ENCODE data around the gene GNB1. TPM values are rescaled to one million over a fixed set of nuclear protein-coding genes. Genes with fewer than 3 reads are reported as not detected.

Gene GNB1
- total and polyA plus RNA-seq, 2 experiments from 2014 or later: 134 to 175 TPM

GRCh38 chr1:1918901-1919303 is 28.0 kb upstream of the GNB1 start, which contains the start of gene TMEM52:
TMEM52 (minus strand) TSS chr1:1919279; CDS start chr1:1919265, 14 bp downstream.
- Histone ChIP-seq H3K36me3 (replicated peaks; ENCODE audit: insufficient read depth, low read depth) (no peaks in the 10 kb centered on the region), H3K79me2 (no peaks in the 10 kb centered on the region), H3K27me3 (no peaks in the 10 kb centered on the region), H3K4me3 (no peak within 1 kb of the TSS), H4K20me1 (ENCODE audit: insufficient read depth, poor library complexity, severe bottlenecking) (no peaks in the 10 kb centered on the region), H2AFZ (peak within 1 kb of the TSS; percentile 35), H3K27ac (peak within 1 kb of the TSS; percentile 67), H3K9me2 (replicated peaks; ENCODE audit: insufficient read depth) (no peaks in the 10 kb centered on the region), H3K4me1 (ENCODE audit: insufficient read depth) (peaks cover 16% of the 10 kb centered on the region), H3K9me3 (ENCODE audit: low read depth) (no peaks in the 10 kb centered on the region), H3K4me2 (peak within 1 kb of the TSS; percentile 87)
- no peak for TF ChIP-seq EZH2 (IDR thresholded peaks at IDR 0.05; ENCODE audit: borderline replicate concordance)
- TF ChIP-seq CTCF (IDR thresholded peaks at IDR 0.05; ENCODE audit: poor library complexity): no peak
- no peak for TF ChIP-seq EZH2phosphoT487 (IDR thresholded peaks at IDR 0.05; ENCODE audit: low read depth, severe bottlenecking, unreplicated experiment)
- DNase-seq (ENCODE audit: low spot score): no peak
- 2% methylated on average over 9 of the region's 44 CpGs for whole genome bisulfite sequencing (ENCODE audit: low lambda C conversion rate, missing lambda C conversion rate)

DNA sequence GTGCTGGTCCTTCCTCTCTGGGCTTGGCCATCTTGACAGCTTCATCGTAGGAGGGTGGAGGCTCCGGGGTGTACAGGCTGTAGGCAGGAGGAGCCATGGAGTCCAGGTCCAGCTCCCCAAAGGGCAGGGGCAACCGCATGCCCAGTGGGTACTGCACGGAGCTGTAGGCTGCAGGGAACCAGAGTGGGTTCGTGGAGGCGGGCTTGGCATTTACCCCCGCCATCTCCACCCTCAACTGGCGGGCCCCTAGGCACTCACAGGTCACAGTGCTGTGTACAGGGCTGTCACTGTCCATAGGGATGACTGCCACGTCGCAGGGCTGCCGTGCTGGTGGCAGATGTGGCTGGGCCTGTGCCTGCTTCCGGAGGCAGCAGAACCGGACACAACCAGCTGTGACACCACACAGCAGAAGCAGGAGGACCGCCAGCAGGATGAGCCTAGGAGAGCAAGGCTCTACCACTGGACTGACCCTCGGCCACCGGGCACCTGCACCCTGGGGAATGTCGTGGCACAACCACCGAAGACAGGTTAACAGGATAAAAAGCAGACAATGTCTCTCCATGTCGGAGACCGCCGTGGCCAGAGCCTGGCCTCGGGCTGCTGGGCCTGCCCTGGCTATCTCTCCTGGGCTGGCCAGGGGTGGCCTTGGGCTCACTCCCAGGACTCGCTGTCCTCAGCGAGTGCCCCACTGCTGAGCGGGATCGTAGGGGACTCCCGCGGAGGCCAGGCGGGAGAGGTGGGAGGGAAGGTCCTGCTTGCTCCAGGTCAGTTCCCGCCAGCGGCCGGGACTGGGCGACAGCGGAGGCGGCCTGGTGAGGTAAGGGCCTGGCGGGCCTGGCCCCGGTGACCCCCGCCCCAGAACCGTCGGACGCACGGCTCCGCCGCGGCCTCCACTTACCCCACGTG is 27.4 kb upstream of the GNB1 start:
- Histone ChIP-seq H4K20me1 (ENCODE audit: insufficient read depth, poor library complexity, severe bottlenecking) (no peaks in the 10 kb centered on the region), H3K27ac (peak overlapping the region; percentile 43), H3K36me3 (replicated peaks; ENCODE audit: insufficient read depth, low read depth) (no peaks in the 10 kb centered on the region), H3K9me2 (replicated peaks; ENCODE audit: insufficient read depth) (no peaks in the 10 kb centered on the region), H3K4me3 (no peak overlapping the region), H3K79me2 (no peaks in the 10 kb centered on the region), H2AFZ (peak overlapping the region; percentile 35), H3K4me1 (ENCODE audit: insufficient read depth) (peaks cover 13% of the 10 kb centered on the region), H3K9me3 (ENCODE audit: low read depth) (no peaks in the 10 kb centered on the region), H3K4me2 (peak overlapping the region; percentile 87), H3K27me3 (no peaks in the 10 kb centered on the region)
- WGBS (ENCODE audit: low lambda C conversion rate, missing lambda C conversion rate): 54% methylated on average over 39 of the region's 46 CpGs
- TF ChIP-seq EZH2 (IDR thresholded peaks at IDR 0.05; ENCODE audit: borderline replicate concordance): no peak
- no peak for TF ChIP-seq EZH2phosphoT487 (IDR thresholded peaks at IDR 0.05; ENCODE audit: low read depth, severe bottlenecking, unreplicated experiment)
- no peak for TF ChIP-seq CTCF (IDR thresholded peaks at IDR 0.05; ENCODE audit: poor library complexity)
- DNase-seq (ENCODE audit: low spot score): peak; percentile 6

GRCh38 chr1:1917304-1917976 is 26.6 kb upstream of the GNB1 start:
- H3K36me3 ChIP-seq (replicated peaks; ENCODE audit: insufficient read depth, low read depth): no peaks in the 10 kb centered on the region
- TF ChIP-seq EZH2 (IDR thresholded peaks at IDR 0.05; ENCODE audit: borderline replicate concordance): no peak
- TF ChIP-seq EZH2phosphoT487 (IDR thresholded peaks at IDR 0.05; ENCODE audit: low read depth, severe bottlenecking, unreplicated experiment): no peak
- TF ChIP-seq CTCF (IDR thresholded peaks at IDR 0.05; ENCODE audit: poor library complexity): no peak
- no peaks in the 10 kb centered on the region for H3K9me3 ChIP-seq (ENCODE audit: low read depth)
- no peaks in the 10 kb centered on the region for H3K27me3 ChIP-seq
- no peak overlapping the region for H3K27ac ChIP-seq
- peaks cover 6% of the 10 kb centered on the region for H3K4me1 ChIP-seq (ENCODE audit: insufficient read depth)
- no peaks in the 10 kb centered on the region for H3K9me2 ChIP-seq (replicated peaks; ENCODE audit: insufficient read depth)
- no peak overlapping the region for H3K4me2 ChIP-seq
- no peak overlapping the region for H2AFZ ChIP-seq
- peak; percentile 5 for DNase-seq (ENCODE audit: low spot score)
- no peak overlapping the region for H3K4me3 ChIP-seq
- 91% methylated on average over 14 of the region's 14 CpGs for WGBS (ENCODE audit: low lambda C conversion rate, missing lambda C conversion rate)
- no peaks in the 10 kb centered on the region for H4K20me1 ChIP-seq (ENCODE audit: insufficient read depth, poor library complexity, severe bottlenecking)
- H3K79me2 ChIP-seq: no peaks in the 10 kb centered on the region
